ENCODE measurements around the gene LAMP1.
"Not testable (repeated sequence)": the region's sequence is repeated elsewhere in the genome, so short reads cannot be mapped to it uniquely, and the experiment has no call there.

The LAMP1 gene

DNA sequence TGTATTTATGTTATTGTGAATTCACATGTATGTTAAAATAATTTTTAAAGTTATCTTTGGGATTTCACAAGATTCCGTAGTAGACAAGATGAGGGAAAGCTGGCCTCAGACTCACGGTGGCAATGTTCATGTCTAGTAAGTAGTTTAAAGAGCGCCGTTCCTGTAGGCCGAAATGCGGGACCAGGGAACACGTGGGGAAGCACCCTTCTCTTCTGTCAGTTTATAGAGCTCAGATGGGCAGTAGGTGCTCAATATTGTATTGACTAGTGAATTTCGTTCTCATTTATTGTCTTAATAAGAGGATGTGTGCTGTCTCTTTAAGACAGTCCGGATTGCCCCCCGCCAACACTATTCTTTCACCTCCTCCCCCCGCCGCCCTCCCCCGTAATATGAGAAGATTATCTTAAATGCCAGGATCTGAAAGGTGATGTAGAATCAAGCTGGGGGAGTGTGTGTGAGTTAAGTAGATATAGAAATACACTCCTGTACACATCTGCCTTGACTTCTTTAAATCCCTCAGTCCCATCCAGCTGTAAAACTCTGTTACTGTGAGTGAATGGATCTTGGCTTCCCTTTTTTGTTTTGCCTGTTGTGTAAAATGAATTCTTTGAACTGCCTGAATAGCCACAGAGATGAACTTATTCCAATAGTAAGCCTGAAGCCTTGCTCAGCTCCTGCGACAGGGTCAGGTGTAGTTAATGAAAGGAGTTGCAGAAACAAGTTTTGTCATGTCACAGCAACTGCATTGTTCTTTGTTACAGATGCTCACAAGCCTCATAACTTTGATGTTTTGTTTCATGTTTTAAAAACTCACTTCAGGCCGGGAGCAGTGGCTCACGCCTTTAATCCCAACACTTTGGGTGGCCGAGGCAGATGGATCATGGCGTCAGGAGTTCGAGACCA is 1.3 kb downstream of the LAMP1 start:
- DNase-seq (ENCODE audit: extremely low read depth, low read depth) = no peak
- TF ChIP-seq CTCF (IDR thresholded peaks at IDR 0.05; ENCODE audit: low read depth, low read length) = no peak

- DNase-seq (ENCODE audit: extremely low read depth, low read depth) = no peak
- TF ChIP-seq CTCF (IDR thresholded peaks at IDR 0.05; ENCODE audit: low read depth, low read length) = no peak
Measured at GRCh38 chr13:113299951-113300350, 2.9 kb downstream of the LAMP1 start.

GRCh38 chr13:113302986-113303385 is 5.9 kb downstream of the LAMP1 start:
- no peak for TF ChIP-seq CTCF (IDR thresholded peaks at IDR 0.05; ENCODE audit: low read depth, low read length)
- no peak for DNase-seq (ENCODE audit: extremely low read depth, low read depth)

DNA sequence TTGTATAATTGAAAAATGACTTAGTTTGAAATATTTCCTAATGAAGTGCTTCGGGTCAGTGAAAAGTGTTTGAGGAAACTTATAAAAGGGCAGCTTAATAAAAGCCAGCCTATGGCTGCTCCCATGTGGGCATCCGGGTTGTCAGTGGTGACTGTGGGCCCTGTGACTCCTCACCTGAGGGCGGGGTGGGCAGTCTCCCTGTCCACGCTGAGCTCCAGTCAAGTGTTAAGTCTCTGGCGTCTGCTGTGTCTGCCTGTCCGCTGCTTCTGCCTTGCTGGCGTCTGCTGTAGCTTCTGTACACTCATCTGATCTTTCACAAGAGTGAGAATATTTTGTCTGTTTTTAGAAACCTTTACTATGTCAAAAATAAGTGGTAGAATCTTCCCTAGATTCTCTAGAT is 7.1 kb downstream of the LAMP1 start:
- no peak for TF ChIP-seq CTCF (IDR thresholded peaks at IDR 0.05; ENCODE audit: low read depth, low read length)
- no peak for DNase-seq (ENCODE audit: extremely low read depth, low read depth)

DNA sequence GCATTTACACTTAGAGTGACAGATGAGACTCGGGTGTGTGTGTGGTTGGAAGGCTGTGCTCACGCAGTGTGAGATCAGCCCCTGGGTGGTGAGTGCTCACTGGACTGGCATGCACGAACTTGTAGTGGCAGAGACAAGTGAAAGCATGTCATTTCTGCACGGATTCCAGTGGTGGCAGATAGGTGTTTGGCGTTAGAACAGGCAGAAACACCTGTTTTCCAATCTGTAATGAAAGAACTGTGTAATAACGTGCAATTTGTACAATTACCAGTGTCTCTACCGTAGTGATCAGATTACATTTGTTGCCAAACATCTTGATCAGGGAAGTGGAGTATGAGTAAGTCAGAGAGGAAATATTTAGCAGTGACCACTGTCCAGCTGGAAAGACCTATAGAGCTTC is 8.2 kb downstream of the LAMP1 start:
- TF ChIP-seq CTCF (IDR thresholded peaks at IDR 0.05; ENCODE audit: low read depth, low read length) = no peak
- DNase-seq (ENCODE audit: extremely low read depth, low read depth) = no peak

DNA sequence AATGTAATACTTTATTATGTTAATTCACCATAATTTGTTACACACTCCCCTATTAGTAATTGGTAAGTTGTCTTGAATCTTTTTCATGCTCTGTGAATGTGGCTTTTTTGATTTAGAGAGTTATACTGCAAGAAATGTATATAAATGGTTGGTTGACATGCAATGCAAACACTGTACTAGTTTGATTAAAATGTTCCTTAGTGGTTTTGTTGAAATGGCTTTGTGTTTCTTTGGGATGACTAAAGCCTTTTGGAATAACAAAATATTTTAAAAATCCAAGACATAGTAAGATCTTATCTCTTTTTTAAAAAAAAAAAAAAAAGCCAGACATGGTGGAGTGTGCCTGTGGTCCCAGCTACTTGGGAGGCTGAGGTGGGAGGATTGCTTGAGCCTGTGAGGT is 10.5 kb downstream of the LAMP1 start:
- no peak for DNase-seq (ENCODE audit: extremely low read depth, low read depth)
- no peak for TF ChIP-seq CTCF (IDR thresholded peaks at IDR 0.05; ENCODE audit: low read depth, low read length)

GRCh38 chr13:113309473-113309872 is 12.4 kb downstream of the LAMP1 start:
- no peak for DNase-seq (ENCODE audit: extremely low read depth, low read depth)
- TF ChIP-seq CTCF (IDR thresholded peaks at IDR 0.05; ENCODE audit: low read depth, low read length) = no peak

DNA sequence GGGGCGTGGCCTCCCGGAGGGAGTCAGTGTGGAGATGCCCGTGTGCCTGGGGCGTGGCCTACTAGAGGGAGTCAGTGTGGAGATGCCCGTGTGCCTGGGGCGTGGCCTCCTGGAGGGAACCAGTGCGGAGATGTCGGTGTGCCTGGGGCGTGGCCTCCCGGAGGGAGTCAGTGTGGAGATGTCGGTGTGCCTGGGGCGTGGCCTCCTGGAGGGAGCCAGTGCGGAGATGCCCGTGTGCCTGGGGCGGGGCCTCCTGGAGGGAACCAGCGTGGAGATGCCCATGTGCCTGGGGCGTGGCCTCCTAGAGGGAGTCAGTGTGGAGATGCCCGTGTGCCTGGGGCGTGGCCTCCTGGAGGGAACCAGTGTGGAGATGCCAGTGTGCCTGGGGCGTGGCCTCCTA is 17.1 kb downstream of the LAMP1 start:
- not testable (repeated sequence) for DNase-seq (ENCODE audit: extremely low read depth, low read depth)

GRCh38 chr13:113314895-113315470 is 17.9 kb downstream of the LAMP1 start:
- not testable (repeated sequence) for DNase-seq (ENCODE audit: extremely low read depth, low read depth)

Data from AG09319 (cell line).